Measurements from ENCODE around the gene JARID2. TPM values are rescaled to one million over a fixed set of nuclear protein-coding genes. Genes with fewer than 3 reads are reported as not detected.
A peak's percentile ranks its signal among the peaks of the same experiment; 100 is the strongest.

JARID2 gene
- total RNA-seq, 2 experiments from 2014 or later, result 19.0 to 19.5 TPM

DNA sequence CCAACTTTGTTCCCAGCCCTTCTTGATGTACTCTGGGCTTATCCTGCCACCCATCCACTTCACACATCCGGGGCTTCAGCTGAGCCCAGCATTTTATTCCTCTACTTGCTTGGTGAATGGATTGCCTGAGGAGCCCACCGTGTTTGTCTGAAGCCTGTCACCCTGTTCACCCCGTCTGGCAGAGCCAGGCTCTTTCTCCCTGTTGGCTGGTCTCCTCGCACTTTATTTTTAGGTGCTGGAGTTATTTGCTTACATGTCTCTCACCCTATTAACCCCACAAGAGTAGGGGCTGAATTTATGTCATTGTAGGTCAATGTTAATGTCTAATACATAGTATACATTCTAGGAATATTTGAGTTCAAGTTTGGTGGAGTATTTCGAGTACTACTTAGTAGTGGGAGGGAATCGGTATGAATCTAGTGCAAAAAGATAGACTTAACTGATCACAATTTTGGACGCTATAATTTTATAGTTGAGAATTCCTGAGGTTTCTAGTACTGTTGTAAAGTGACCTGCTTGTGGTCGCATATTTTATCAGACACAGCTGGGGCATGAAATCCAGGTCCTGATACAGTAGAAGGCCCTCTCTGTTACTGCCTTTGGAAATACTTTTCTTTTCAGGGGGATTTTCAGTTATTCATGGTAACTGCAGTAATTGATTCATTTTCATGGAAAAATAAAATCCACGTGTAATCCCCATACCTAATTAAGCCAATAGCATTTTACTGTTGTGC, 10.8 kb downstream of the JARID2 start:
- no peak overlapping the region for H3K27ac ChIP-seq (ENCODE audit: low read depth, low read length, poor library complexity, severe bottlenecking)
- H3K4me2 ChIP-seq (ENCODE audit: low read length), result peak overlapping the region; percentile 80

DNA sequence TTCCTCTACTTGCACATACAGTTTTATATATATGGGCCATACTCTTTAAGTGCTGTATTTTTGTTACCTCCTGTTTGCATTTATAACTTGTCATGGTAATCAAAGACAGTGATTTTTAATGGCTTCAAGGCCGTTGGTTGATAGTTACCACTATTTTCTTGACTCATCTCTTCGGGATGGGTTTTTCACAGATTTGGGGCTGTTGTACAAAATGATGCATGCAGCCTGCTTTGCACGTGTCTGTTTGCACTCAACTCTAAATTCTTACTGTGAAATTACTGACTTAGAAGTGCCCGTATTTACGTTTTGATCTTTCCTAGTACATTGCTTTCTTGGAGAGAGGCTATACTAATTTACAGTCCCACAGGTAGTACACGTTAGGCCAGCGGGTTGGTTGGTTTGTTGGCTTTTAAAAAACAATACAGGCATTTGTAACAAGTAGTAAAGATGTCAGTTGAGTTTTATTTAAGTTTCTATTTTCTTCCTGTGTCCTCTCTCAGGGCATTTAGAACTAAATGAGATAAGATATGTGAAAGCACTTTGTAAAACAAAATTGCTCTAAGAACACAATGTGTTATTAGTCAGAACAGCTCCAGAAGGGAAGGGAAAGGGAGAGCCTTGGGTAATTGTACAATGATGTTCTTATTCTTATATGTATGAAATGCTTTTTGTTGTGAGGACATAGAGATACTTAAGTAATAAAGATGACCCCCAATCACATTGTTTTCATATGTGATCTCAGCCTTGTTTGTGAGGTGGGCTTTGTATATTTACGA, 11.7 kb downstream of the JARID2 start:
- Histone ChIP-seq H3K4me1 (ENCODE audit: insufficient read depth, low read length, poor library complexity, severe bottlenecking) (peaks cover 73% of the 10 kb centered on the region), H3K36me3 (ENCODE audit: insufficient read depth, low read length) (peaks cover 5% of the 10 kb centered on the region; the same call in 1 of the 2 replicates), H2AFZ (ENCODE audit: low read length) (no peak overlapping the region), H3K9me3 (ENCODE audit: low read length) (no peaks in the 10 kb centered on the region), H4K20me1 (ENCODE audit: insufficient read depth, low read length) (peaks cover 33% of the 10 kb centered on the region), H3K9me2 (ENCODE audit: insufficient read depth, low read length) (no peaks in the 10 kb centered on the region), H3K27ac (ENCODE audit: low read depth, low read length, poor library complexity, severe bottlenecking) (no peak overlapping the region), H3K4me3 (ENCODE audit: low read depth, low read length, poor library complexity, severe bottlenecking) (no peak overlapping the region), H3K79me2 (ENCODE audit: insufficient read depth, low read depth, low read length) (peaks cover 70% of the 10 kb centered on the region; the same call in 1 of the 2 replicates), H3K4me2 (ENCODE audit: low read length) (0 out of 2 replicates have a peak overlapping the region, but pooled peaks have one; percentile 80)
- ChIA-PET POLR2A (no interaction called here), CTCF (ENCODE audit: unreplicated experiment) (no interaction called here)
- no TSS peak for BruUV-seq (replicated peaks)
- intact Hi-C loops (cut with micrococcal nuclease; ENCODE audit: unreplicated experiment), result no loop called here
- TF ChIP-seq, protein P1, sequence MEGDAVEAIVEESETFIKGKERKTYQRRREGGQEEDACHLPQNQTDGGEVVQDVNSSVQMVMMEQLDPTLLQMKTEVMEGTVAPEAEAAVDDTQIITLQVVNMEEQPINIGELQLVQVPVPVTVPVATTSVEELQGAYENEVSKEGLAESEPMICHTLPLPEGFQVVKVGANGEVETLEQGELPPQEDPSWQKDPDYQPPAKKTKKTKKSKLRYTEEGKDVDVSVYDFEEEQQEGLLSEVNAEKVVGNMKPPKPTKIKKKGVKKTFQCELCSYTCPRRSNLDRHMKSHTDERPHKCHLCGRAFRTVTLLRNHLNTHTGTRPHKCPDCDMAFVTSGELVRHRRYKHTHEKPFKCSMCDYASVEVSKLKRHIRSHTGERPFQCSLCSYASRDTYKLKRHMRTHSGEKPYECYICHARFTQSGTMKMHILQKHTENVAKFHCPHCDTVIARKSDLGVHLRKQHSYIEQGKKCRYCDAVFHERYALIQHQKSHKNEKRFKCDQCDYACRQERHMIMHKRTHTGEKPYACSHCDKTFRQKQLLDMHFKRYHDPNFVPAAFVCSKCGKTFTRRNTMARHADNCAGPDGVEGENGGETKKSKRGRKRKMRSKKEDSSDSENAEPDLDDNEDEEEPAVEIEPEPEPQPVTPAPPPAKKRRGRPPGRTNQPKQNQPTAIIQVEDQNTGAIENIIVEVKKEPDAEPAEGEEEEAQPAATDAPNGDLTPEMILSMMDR (conservative IDR thresholded peaks at IDR 0.05; ENCODE audit: low read length), result no peak
- TF ChIP-seq EZH2phosphoT487 (IDR thresholded peaks at IDR 0.05; ENCODE audit: borderline replicate concordance, low read depth, low read length), result no peak
- no peak for DNase-seq (ENCODE audit: low spot score)

More for the DNA sequence above, 10.8 kb downstream of the JARID2 start:
- intact Hi-C loops (cut with micrococcal nuclease; ENCODE audit: unreplicated experiment), result no loop called here
- no peak overlapping the region for H2AFZ ChIP-seq (ENCODE audit: low read length)
- CTCF ChIA-PET (ENCODE audit: unreplicated experiment), result interaction anchor here (0.6 to 1.2 kb wide), 3 partner anchors 11 to 782 kb away, joined by 3 read pairs; no protein-coding TSS in a partner anchor
- H3K36me3 ChIP-seq (ENCODE audit: insufficient read depth, low read length), result peaks cover 5% of the 10 kb centered on the region; the same call in 1 of the 2 replicates
- peaks cover 78% of the 10 kb centered on the region for H3K4me1 ChIP-seq (ENCODE audit: insufficient read depth, low read length, poor library complexity, severe bottlenecking)
- TF ChIP-seq, protein P1 (conservative IDR thresholded peaks at IDR 0.05; ENCODE audit: low read length), result no peak
- TF ChIP-seq EZH2phosphoT487 (IDR thresholded peaks at IDR 0.05; ENCODE audit: borderline replicate concordance, low read depth, low read length), result no peak
- peaks cover 34% of the 10 kb centered on the region for H4K20me1 ChIP-seq (ENCODE audit: insufficient read depth, low read length)
- POLR2A ChIA-PET, result interaction anchor here (1.1 to 4.5 kb wide), 3 partner anchors 10 to 57 kb away, joined by 3 to 49 read pairs (median 5); no protein-coding TSS in a partner anchor
- no TSS peak for BruUV-seq (replicated peaks)
- H3K79me2 ChIP-seq (ENCODE audit: insufficient read depth, low read depth, low read length), result peaks cover 71% of the 10 kb centered on the region; the same call in 1 of the 2 replicates
- no peak for DNase-seq (ENCODE audit: low spot score)
- H3K4me3 ChIP-seq (ENCODE audit: low read depth, low read length, poor library complexity, severe bottlenecking), result no peak overlapping the region
- H3K9me3 ChIP-seq (ENCODE audit: low read length), result no peaks in the 10 kb centered on the region
- no peaks in the 10 kb centered on the region for H3K9me2 ChIP-seq (ENCODE audit: insufficient read depth, low read length)
